Measurements from ENCODE around the gene LHX4. TPM values are rescaled to one million over a fixed set of nuclear protein-coding genes. Genes with fewer than 3 reads are reported as not detected.

Gene LHX4
- total and polyA plus RNA-seq, 2 experiments from 2014 or later = 0.30 TPM; not detected in 1

GRCh38 chr1:180288940-180289339 is 58.9 kb downstream of the LHX4 start:
- Histone ChIP-seq H3F3A (ENCODE audit: insufficient read depth) (no peaks in the 10 kb centered on the region), H3K4me2 (ENCODE audit: unreplicated experiment) (no peak overlapping the region), H3K4me1 (ENCODE audit: insufficient read depth) (no peaks in the 10 kb centered on the region), H3K4me3 (no peak overlapping the region), H4K20me1 (ENCODE audit: insufficient read depth) (no peaks in the 10 kb centered on the region), H3K9me3 (ENCODE audit: low read depth) (no peaks in the 10 kb centered on the region), H3K79me2 (ENCODE audit: insufficient read depth) (no peaks in the 10 kb centered on the region), H3K36me3 (ENCODE audit: low read depth) (0 out of 2 replicates have a peak, but pooled peaks cover 4% of the 10 kb centered on the region), H3K27me3 (replicated peaks; ENCODE audit: insufficient read depth) (no peaks in the 10 kb centered on the region), H3K9ac (no peak overlapping the region), H2AFZ (no peak overlapping the region), H3K9me2 (ENCODE audit: insufficient read depth) (no peaks in the 10 kb centered on the region), H3K27ac (no peak overlapping the region)
- in situ Hi-C loops (cut with MboI) = no loop called here
- WGBS, 2 experiments (ENCODE audit: low coverage in 1 of 2, low lambda C conversion rate in 2 of 2, missing lambda C conversion rate in 2 of 2) = 93 to 97% methylated on average over 1 of the region's 1 CpG
- TF ChIP-seq EZH2phosphoT487 (IDR thresholded peaks at IDR 0.05; ENCODE audit: insufficient read depth, low read depth) (no peak), EZH2 (IDR thresholded peaks at IDR 0.05; ENCODE audit: insufficient read depth, poor library complexity, severe bottlenecking) (no peak)
- no peak for DNase-seq

- H3K9me2 ChIP-seq (ENCODE audit: insufficient read depth) = no peaks in the 10 kb centered on the region
- no peak overlapping the region for H3K27ac ChIP-seq
- H3K4me3 ChIP-seq = no peak overlapping the region
- no peaks in the 10 kb centered on the region for H4K20me1 ChIP-seq (ENCODE audit: insufficient read depth)
- no peaks in the 10 kb centered on the region for H3K9me3 ChIP-seq (ENCODE audit: low read depth)
- H3K4me1 ChIP-seq (ENCODE audit: insufficient read depth) = no peaks in the 10 kb centered on the region
- TF ChIP-seq EZH2 (IDR thresholded peaks at IDR 0.05; ENCODE audit: insufficient read depth, poor library complexity, severe bottlenecking) (no peak), EZH2phosphoT487 (IDR thresholded peaks at IDR 0.05; ENCODE audit: insufficient read depth, low read depth) (no peak)
- no peaks in the 10 kb centered on the region for H3K79me2 ChIP-seq (ENCODE audit: insufficient read depth)
- H2AFZ ChIP-seq = no peak overlapping the region
- no peak overlapping the region for H3K4me2 ChIP-seq (ENCODE audit: unreplicated experiment)
- no peak for DNase-seq
- H3K9ac ChIP-seq = no peak overlapping the region
- H3F3A ChIP-seq (ENCODE audit: insufficient read depth) = no peaks in the 10 kb centered on the region
- H3K36me3 ChIP-seq (ENCODE audit: low read depth) = 0 out of 2 replicates have a peak, but pooled peaks cover 4% of the 10 kb centered on the region
- 98 to 99% methylated on average over 6 of the region's 6 CpGs for WGBS, 2 experiments (ENCODE audit: low coverage in 1 of 2, low lambda C conversion rate in 2 of 2, missing lambda C conversion rate in 2 of 2)
- in situ Hi-C loops (cut with MboI) = no loop called here
- H3K27me3 ChIP-seq (replicated peaks; ENCODE audit: insufficient read depth) = no peaks in the 10 kb centered on the region
Measured at GRCh38 chr1:180290265-180291001, 60.4 kb downstream of the LHX4 start.

- H3K79me2 ChIP-seq (ENCODE audit: insufficient read depth) = no peaks in the 10 kb centered on the region
- H3K4me2 ChIP-seq (ENCODE audit: unreplicated experiment) = no peak overlapping the region
- no peak overlapping the region for H3K9ac ChIP-seq
- 86 to 93% methylated on average over 1 of the region's 1 CpG for WGBS, 2 experiments (ENCODE audit: low coverage in 1 of 2, low lambda C conversion rate in 2 of 2, missing lambda C conversion rate in 2 of 2)
- no peaks in the 10 kb centered on the region for H3F3A ChIP-seq (ENCODE audit: insufficient read depth)
- H3K27me3 ChIP-seq (replicated peaks; ENCODE audit: insufficient read depth) = no peaks in the 10 kb centered on the region
- in situ Hi-C loops (cut with MboI) = no loop called here
- no peak overlapping the region for H3K27ac ChIP-seq
- DNase-seq = no peak
- no peak overlapping the region for H3K4me3 ChIP-seq
- no peak overlapping the region for H2AFZ ChIP-seq
- H3K9me3 ChIP-seq (ENCODE audit: low read depth) = no peaks in the 10 kb centered on the region
- TF ChIP-seq EZH2 (IDR thresholded peaks at IDR 0.05; ENCODE audit: insufficient read depth, poor library complexity, severe bottlenecking) = no peak
- no peak for TF ChIP-seq EZH2phosphoT487 (IDR thresholded peaks at IDR 0.05; ENCODE audit: insufficient read depth, low read depth)
- H3K9me2 ChIP-seq (ENCODE audit: insufficient read depth) = no peaks in the 10 kb centered on the region
- H3K4me1 ChIP-seq (ENCODE audit: insufficient read depth) = no peaks in the 10 kb centered on the region
- H4K20me1 ChIP-seq (ENCODE audit: insufficient read depth) = no peaks in the 10 kb centered on the region
- 0 out of 2 replicates have a peak, but pooled peaks cover 4% of the 10 kb centered on the region for H3K36me3 ChIP-seq (ENCODE audit: low read depth)
Measured at GRCh38 chr1:180291004-180291403, 60.9 kb downstream of the LHX4 start.

- DNase-seq = no peak
- Histone ChIP-seq H3K4me3 (no peak overlapping the region), H3K4me1 (ENCODE audit: insufficient read depth) (peaks cover 5% of the 10 kb centered on the region), H3F3A (ENCODE audit: insufficient read depth) (no peaks in the 10 kb centered on the region), H3K9ac (no peak overlapping the region), H3K79me2 (ENCODE audit: insufficient read depth) (peaks cover 3% of the 10 kb centered on the region; the same call in 1 of the 2 replicates), H3K9me3 (ENCODE audit: low read depth) (no peaks in the 10 kb centered on the region), H2AFZ (no peak overlapping the region), H3K4me2 (ENCODE audit: unreplicated experiment) (no peak overlapping the region), H4K20me1 (ENCODE audit: insufficient read depth) (no peaks in the 10 kb centered on the region), H3K27ac (no peak overlapping the region), H3K9me2 (ENCODE audit: insufficient read depth) (no peaks in the 10 kb centered on the region), H3K27me3 (replicated peaks; ENCODE audit: insufficient read depth) (no peaks in the 10 kb centered on the region), H3K36me3 (ENCODE audit: low read depth) (no peaks in the 10 kb centered on the region)
- in situ Hi-C loops (cut with MboI) = no loop called here
- 98 to 100% methylated on average over 2 of the region's 2 CpGs for WGBS, 2 experiments (ENCODE audit: low coverage in 1 of 2, low lambda C conversion rate in 2 of 2, missing lambda C conversion rate in 2 of 2)
- TF ChIP-seq EZH2phosphoT487 (IDR thresholded peaks at IDR 0.05; ENCODE audit: insufficient read depth, low read depth) (no peak), EZH2 (IDR thresholded peaks at IDR 0.05; ENCODE audit: insufficient read depth, poor library complexity, severe bottlenecking) (no peak)
Measured at GRCh38 chr1:180294711-180295110, 64.6 kb downstream of the LHX4 start.
